Suprapubic skin (tissue), 3 donors: Measurements from ENCODE around the gene ACSM3.

ENCODE experiments used
- CTCF ChIP-seq, 2 donors: fragments of 200-600 bp in 1 of 2; fragments of 450-650 bp in 1 of 2; sonication (generic) in 1 of 2; IDR thresholded peaks; one replicate each; pipeline ENCODE4 v1.5.1; 2016 to 2019; ENCODE audit warnings: antibody characterized with exemption in 2 of 2, mild to moderate bottlenecking in 1 of 2, moderate library complexity in 1 of 2
- POLR2A ChIP-seq, 2 donors: fragments of 450-650 bp; IDR thresholded peaks; one replicate each; pipeline ENCODE4 v1.6.1; 2017; ENCODE audit warnings: antibody characterized with exemption in 2 of 2, mild to moderate bottlenecking in 2 of 2, moderate library complexity in 2 of 2

- TF ChIP-seq POLR2A (IDR thresholded peaks at IDR 0.05) (no peak), CTCF (IDR thresholded peaks at IDR 0.05) (no peak)
Measured at GRCh38 chr16:20740901-20741521, 22.8 kb upstream of the ACSM3 start.
